ENCODE data around the gene ILF2. TPM values are rescaled to one million over a fixed set of nuclear protein-coding genes. Genes with fewer than 3 reads are reported as not detected.

Gene ILF2
- total and polyA plus RNA-seq, 2 experiments from 2014 or later: 200 to 276 TPM

DNA sequence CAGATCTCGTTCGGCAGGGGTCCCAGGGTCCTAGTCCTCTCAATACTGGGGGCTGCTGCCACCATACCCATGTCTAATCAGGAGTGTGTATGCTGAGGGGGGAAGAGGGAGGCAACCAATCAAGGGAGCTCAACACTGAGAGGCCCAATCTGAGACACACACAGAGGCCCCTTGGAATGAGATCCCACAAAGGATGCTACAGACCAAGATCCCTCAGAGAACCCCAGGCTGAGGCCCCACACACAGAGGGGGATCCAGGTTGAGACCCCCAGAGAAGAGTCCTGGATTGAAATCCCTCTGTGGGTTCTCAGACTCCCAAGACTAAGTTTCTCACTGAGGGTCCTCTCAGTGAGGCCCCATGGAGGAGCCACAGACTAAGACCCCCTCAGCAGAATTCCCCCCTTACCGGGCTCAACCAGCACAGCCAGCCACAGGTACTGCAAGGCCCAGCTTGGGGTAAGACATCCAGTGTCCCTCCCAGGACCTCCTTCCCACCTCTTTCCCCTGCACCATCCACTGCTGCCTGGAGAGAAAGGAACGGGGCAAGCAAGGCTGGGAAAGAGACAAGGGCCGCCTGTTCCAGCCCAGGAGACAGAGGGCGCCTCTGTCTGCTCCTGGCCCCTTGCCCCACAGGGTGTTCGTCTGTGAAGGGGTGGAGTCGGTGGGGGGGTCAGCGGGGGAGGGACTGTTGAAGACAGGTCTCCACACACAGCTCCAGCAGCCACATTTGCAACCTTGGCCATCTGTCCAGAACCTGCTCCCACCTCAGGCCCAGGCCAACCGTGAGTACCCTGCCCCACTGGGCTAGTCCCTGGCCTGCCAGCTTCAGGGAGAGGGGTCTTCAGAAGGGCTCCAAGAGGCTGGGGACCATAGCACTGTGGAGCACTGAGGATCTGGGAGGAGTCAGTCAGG lies 42.8 kb downstream of the ILF2 start, which contains the start of gene S100A1:
TSS of gene S100A1 (plus strand) at position 720 of the 912 bp plus-strand sequence. CDS start 2,088 bp downstream, outside the sequence.
- peak within 1 kb of the TSS; percentile 84 for H3K27ac ChIP-seq
- no peak for DNase-seq (ENCODE audit: low read depth in 1 of 2, low spot score in 1 of 2)
- no peaks in the 10 kb centered on the region for H3K9me3 ChIP-seq (ENCODE audit: low read depth)
- TF ChIP-seq, protein P1, sequence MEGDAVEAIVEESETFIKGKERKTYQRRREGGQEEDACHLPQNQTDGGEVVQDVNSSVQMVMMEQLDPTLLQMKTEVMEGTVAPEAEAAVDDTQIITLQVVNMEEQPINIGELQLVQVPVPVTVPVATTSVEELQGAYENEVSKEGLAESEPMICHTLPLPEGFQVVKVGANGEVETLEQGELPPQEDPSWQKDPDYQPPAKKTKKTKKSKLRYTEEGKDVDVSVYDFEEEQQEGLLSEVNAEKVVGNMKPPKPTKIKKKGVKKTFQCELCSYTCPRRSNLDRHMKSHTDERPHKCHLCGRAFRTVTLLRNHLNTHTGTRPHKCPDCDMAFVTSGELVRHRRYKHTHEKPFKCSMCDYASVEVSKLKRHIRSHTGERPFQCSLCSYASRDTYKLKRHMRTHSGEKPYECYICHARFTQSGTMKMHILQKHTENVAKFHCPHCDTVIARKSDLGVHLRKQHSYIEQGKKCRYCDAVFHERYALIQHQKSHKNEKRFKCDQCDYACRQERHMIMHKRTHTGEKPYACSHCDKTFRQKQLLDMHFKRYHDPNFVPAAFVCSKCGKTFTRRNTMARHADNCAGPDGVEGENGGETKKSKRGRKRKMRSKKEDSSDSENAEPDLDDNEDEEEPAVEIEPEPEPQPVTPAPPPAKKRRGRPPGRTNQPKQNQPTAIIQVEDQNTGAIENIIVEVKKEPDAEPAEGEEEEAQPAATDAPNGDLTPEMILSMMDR (IDR thresholded peaks at IDR 0.05; ENCODE audit: low read depth, low read length): no peak
- H3K27me3 ChIP-seq: no peaks in the 10 kb centered on the region
- H3K4me1 ChIP-seq (ENCODE audit: low read depth): peaks cover 19% of the 10 kb centered on the region
- peak within 1 kb of the TSS; percentile 41 for H3K4me3 ChIP-seq
- no peaks in the 10 kb centered on the region for H3K36me3 ChIP-seq

- H3K36me3 ChIP-seq: no peaks in the 10 kb centered on the region
- peak; percentile 97 for DNase-seq (ENCODE audit: low read depth in 1 of 2, low spot score in 1 of 2)
- peak within 1 kb of the TSS; percentile 84 for H3K27ac ChIP-seq
- peak within 1 kb of the TSS; percentile 41 for H3K4me3 ChIP-seq
- H3K4me1 ChIP-seq (ENCODE audit: low read depth): peaks cover 19% of the 10 kb centered on the region
- H3K27me3 ChIP-seq: no peaks in the 10 kb centered on the region
- TF ChIP-seq, protein P1 (IDR thresholded peaks at IDR 0.05; ENCODE audit: low read depth, low read length): peak; percentile 77
- no peaks in the 10 kb centered on the region for H3K9me3 ChIP-seq (ENCODE audit: low read depth)
Measured at GRCh38 chr1:153626904-153627714, 43.7 kb downstream of the ILF2 start, which contains the start of gene S100A13. Gene S100A13 (minus strand): TSS chr1:153627505. CDS start chr1:153626472, 1,033 bp downstream.

GRCh38 chr1:153626477-153626903 lies 44.3 kb downstream of the ILF2 start:
- H3K27me3 ChIP-seq: no peaks in the 10 kb centered on the region
- H3K4me1 ChIP-seq (ENCODE audit: low read depth): peaks cover 19% of the 10 kb centered on the region
- DNase-seq (ENCODE audit: low read depth in 1 of 2, low spot score in 1 of 2): no peak
- no peaks in the 10 kb centered on the region for H3K36me3 ChIP-seq
- H3K27ac ChIP-seq: peak overlapping the region; percentile 84
- peak overlapping the region; percentile 41 for H3K4me3 ChIP-seq
- TF ChIP-seq, protein P1 (IDR thresholded peaks at IDR 0.05; ENCODE audit: low read depth, low read length): no peak
- H3K9me3 ChIP-seq (ENCODE audit: low read depth): no peaks in the 10 kb centered on the region

DNA sequence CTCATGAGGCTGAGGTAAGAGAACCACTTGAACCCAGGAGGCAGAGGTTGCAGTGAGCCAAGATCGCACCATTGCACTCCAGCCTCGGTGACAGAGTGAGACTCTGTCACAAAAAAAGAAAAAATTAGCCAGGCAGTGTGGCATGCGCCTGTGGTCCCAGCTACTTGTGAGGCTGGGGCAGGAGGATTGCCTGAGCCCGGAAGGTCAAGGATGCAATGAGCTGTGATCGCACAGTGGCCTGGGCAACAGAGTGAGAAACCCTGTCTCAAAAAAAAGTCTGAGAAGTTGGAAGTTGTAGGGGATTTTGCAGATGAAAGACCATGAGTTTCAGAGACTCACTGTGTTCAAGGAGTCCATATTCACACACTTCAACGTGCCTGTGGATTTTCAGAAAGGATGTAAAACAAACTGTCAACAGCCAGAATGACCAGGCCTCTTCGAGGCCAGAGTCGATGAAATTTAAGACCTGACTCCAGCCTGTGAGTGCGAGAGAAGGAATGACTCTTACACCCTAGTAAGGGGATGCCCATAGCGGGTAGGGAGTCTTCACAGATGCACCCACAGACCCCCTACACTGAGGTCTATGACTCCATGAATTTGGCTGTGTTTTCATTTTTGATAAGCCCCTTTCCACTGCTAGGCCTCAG lies 45.7 kb downstream of the ILF2 start:
- TF ChIP-seq, protein P1 (IDR thresholded peaks at IDR 0.05; ENCODE audit: low read depth, low read length): no peak
- no peak overlapping the region for H3K4me3 ChIP-seq
- H3K9me3 ChIP-seq (ENCODE audit: low read depth): no peaks in the 10 kb centered on the region
- H3K4me1 ChIP-seq (ENCODE audit: low read depth): peaks cover 17% of the 10 kb centered on the region
- H3K27me3 ChIP-seq: no peaks in the 10 kb centered on the region
- DNase-seq (ENCODE audit: low read depth in 1 of 2, low spot score in 1 of 2): no peak
- no peak overlapping the region for H3K27ac ChIP-seq
- H3K36me3 ChIP-seq: no peaks in the 10 kb centered on the region

DNA sequence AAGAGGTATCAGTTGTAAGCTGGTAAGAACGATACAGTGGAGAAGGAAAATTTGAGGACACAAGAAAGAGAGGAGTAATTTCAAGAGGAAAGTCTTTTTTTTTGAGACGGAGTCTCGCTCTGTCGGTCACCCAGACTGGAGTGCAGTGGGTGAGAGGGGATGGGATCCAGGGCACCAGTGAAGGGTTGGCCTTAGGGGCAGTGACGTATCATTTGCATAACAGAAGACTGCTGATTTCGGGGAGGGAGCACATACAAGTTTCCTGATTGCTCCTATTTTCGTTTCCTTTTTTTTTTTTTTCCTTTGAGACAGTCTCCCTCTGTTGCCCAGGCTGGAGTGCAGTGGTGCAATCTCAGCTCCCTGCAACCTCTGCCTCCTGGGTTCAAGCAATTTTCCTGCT lies 47.7 kb downstream of the ILF2 start:
- Histone ChIP-seq H3K9me3 (ENCODE audit: low read depth) (no peaks in the 10 kb centered on the region), H3K27ac (no peak overlapping the region), H3K36me3 (no peaks in the 10 kb centered on the region), H3K4me3 (no peak overlapping the region), H3K27me3 (no peaks in the 10 kb centered on the region), H3K4me1 (ENCODE audit: low read depth) (peaks cover 8% of the 10 kb centered on the region)
- DNase-seq (ENCODE audit: low read depth in 1 of 2, low spot score in 1 of 2): no peak
- TF ChIP-seq, protein P1 (IDR thresholded peaks at IDR 0.05; ENCODE audit: low read depth, low read length): no peak
